Stimulated activated CD4-positive, alpha-beta T cell treated with anti-CD3 and anti-CD28 coated beads, Interleukin-1b, Interleukin-23, amount 100 ng/mL, for 1 hour (primary cell): ENCODE data around the gene PIAS1.
"Not testable (repeated sequence)": the region's sequence is repeated elsewhere in the genome, so short reads cannot be mapped to it uniquely, and the experiment has no call there.

Experiments
- DNase-seq, 2 donors: peaks; one replicate each; pipeline ENCODE4 v3.0.0-alpha.2; 2020; ENCODE audit warnings: low read depth in 2 of 2

PIAS1 gene

DNA sequence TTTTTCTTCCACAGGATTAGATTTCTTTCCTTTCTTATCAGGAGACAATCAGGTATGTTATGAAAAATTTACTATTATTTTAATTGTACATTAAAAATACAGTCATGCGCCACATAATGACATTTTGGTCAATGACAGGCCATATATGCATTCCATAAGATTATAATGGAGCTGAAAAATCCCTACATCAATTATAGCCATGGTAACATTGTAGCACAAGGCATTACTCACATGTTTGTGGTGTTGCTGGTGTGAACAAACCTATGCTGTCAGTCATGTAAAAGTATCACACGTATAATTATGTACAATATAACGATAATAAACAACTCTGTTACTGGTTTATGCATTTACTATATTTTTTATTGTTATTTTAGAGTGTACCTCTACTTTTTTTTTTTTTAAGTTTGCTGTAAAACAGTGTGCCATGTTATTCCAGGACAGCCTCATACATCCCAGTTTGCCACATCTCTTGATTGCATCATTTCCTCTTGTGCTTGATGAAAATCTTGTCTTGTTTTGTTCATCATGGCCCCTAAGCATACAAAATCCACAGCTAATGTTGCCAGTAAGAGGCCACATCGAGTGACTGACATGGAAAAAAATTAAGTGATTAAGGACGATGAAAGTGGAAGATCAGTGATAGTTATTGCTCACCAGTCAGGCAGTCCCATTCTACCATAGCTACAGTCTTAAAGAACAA lies 129.7 kb downstream of the PIAS1 start:
- no peak for DNase-seq

DNA sequence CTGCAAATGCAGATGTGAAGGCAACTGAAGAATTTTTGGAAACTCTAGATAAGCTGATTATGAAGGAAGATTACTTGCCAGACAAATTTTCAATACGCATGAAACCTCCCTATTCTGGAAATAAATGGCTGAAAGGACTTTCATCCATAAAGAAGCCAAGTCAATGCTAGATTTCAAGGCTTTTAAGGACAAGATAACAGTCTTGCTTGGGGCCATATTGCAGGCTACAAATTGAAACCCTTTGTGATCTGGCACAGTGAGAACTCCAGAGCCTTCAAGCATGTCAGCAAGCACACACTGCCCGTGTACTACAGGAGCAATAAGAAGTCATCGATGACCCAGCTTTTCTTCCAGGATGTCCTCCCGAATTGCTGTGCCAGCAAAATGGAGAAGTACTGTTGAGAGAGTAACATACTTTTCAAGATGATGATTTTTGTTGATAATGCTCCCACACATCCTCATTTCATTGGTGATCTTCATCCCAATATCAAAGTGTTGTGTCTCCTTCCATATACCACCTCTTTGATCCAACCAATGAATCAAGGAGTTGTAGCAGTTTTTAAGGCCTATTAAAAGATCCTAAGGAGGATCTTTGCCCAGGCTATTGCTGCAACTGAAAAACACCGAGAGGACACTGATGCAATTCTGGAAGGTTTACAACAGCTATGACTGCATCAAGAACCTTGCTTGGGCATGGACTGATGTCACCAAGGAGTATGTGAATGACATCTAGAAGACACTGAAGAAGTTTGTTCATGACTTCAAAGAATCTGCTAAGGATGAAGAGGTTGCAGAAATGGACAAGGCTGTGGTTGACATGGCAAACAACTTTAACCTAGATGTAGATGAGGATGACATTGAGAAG lies 130.7 kb downstream of the PIAS1 start:
- no peak for DNase-seq

DNA sequence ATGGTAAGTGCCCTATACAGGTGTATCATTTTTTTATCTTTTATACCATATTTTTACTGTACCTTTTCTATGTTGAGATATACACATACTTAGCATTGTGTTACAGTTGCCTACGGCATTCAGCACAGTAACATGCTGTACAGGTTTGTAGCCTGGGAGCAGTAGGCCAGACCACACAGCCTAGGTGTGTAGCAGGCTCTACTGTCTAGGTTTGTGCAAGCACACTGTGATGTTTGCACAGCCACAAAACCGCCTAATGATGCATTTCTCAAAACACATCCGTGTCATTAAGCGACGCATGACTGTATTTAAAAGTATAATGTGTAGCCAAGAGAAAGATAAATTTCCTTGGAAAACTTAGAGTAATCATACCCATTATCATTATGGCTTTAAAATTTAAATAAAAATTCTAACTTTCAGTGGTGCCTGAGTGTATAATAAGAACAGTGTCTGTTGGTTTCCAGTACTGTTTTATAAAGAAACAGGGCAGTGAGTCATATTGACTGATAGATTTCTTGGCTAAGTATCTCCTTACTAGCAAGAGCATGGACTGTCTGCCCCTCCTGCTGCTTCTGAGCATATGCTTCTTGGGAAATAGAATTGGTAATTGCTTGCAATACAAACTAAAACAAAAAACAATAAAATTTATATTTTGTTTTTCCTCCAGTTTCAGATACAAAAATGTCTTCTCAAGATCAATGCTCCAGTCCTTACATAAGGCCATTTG lies 132.7 kb downstream of the PIAS1 start:
- no peak for DNase-seq

DNA sequence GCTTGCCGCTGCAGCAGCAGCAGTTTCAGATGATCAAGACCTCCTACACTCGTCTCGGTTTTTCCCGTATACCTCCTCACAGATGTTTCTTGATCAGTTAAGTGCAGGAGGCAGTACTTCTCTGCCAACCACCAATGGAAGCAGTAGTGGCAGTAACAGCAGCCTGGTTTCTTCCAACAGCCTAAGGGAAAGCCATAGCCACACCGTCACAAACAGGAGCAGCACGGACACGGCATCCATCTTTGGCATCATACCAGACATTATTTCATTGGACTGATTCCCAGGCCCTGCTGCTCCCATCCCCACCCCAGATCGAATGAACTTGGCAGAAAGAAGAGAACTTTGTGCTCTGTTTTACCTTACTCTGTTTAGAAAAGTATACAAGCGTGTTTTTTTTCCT lies 133.4 kb downstream of the PIAS1 start:
- no peak for DNase-seq

DNA sequence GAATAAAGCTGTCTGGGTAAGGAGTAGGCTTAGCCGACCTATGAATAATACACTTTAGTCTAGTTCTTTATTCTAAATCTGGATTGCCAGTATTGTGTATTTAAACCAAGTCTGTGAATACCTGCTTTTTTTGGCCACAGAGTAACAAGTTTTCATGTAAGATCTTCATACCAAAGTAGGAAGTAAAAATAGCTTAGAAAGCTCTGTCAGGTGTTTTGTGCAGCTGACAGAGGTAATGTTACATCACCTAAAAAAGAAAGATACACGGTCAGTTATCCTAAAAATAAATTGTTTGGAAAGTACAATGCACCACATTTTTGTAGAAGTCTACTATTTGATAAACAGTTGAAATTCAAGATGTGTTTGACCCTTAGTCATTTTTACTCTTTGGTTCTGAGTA lies 134.5 kb downstream of the PIAS1 start:
- DNase-seq: no peak

DNA sequence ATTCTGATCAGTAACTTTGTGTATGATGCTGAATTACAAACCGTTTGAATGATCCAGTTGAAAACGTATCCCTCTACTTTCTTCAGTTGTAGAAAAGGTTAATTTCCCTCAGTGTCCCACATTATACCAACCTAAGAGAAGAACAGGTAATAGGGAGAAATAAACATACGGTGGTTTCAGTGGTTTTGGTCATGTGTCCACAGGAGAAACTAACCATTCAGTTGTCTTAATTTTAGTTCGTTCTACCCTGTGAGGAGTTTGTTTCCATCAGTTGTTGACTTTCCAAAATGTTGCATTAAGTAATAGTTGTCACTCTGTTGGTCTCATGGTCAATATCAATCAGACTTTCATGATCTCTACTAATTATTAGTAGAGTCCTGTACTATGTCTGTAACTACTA lies 135.9 kb downstream of the PIAS1 start:
- no peak for DNase-seq

DNA sequence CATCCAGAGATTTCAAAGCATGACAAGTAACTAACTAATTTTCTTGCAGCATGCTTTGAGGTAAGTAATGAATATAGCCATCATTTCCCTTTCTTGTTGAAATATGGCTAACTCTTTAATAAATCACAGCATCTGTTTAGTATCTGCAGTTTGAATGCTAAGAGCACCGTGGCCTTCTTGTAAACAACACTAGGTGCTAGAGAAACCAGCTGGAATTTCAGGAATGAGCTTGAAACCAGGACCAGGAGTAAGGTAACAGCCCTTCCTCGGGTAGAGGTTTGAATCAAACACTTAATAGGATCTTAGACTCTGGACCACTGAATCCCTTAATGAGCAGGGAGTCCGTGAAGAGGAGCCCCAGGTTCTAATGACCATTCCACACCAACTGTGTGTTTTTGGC lies 137.4 kb downstream of the PIAS1 start:
- no peak for DNase-seq

DNA sequence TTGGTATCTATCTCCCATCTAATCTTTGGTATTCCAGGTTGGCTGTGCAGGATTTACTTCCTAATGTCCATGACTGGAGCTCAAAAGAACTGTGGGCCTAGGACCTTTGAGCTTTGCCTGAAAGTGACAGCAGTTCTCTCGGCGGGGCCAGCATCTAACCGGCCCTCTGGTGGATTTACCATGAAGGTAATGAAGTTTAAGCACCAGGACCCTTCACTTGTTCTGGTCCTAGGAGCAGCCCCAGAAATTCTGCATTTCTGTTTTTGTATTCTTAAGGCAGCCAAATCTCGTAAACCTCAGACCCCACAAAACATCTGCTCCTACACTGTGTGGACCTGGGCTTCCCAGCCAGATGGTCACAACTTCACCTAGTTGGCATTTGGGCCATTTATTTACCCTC lies 138.0 kb downstream of the PIAS1 start:
- no peak for DNase-seq

DNA sequence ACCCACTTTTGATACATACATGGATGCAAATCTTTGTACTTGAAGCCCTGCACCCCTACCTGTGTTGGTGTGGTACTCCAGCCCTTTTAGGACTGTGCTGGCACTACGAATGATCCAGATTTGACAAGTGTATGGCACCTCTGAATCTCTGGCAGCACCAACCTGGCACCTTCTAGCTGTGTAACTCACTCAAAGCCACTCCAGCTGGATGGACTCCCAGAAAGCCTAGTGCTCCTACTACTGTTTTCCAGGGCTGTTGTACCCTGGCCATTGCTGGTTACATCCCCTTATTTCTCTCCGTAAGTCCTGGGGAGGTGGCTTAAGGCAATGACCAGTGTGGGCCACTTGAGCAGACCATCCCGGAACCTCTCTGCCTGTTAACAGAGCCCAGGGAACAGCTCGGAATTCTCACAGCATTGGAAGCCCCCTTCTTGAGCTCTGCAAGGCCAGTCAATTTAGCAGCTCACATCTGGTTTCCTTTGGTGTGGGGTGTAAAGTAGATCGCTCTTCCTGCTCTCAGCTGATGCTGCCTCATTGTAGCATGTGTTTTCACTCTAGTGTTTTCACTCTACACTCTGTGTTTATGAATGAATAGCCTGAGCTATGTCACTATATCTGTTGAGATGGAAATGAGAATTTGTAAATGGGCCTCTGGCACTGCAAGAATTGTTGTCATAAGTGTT lies 138.8 kb downstream of the PIAS1 start:
- DNase-seq: no peak

DNA sequence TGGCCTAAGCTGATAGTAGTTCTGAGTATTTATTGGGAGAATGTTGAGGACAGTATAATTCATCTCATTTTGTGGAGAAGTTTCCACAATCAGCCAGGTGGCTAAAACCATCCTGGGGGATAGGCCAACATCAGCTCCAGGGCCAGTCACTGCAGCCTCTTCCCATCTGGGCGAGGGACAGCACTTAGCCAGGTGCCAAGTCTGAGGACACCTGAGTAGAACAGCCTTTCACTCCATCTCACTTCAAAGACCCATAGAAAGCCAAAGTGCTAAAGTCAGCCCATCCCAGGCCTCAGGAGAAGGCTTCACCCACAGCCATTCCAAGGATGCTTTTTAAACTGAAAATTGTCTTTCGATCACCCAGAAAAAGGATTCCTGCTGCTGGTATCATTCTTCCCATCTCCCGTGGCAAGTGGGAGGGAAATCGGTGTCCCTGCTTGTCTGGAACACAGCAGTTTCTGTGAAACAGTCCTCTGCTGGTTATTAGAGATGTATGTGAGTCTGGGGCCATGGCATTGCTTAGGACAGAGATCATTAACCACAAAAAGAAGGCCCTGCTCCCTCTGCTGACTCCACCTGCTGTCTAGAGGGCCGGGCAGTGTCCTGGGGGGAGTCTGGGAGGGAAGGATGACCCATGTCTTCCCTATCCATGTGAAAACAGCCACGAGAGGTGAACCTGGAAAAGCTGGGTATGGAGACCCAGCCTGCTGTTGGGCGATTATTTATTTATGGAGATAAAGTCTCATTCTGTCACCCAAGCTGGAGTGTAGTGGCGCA lies 141.4 kb downstream of the PIAS1 start:
- no peak for DNase-seq

DNA sequence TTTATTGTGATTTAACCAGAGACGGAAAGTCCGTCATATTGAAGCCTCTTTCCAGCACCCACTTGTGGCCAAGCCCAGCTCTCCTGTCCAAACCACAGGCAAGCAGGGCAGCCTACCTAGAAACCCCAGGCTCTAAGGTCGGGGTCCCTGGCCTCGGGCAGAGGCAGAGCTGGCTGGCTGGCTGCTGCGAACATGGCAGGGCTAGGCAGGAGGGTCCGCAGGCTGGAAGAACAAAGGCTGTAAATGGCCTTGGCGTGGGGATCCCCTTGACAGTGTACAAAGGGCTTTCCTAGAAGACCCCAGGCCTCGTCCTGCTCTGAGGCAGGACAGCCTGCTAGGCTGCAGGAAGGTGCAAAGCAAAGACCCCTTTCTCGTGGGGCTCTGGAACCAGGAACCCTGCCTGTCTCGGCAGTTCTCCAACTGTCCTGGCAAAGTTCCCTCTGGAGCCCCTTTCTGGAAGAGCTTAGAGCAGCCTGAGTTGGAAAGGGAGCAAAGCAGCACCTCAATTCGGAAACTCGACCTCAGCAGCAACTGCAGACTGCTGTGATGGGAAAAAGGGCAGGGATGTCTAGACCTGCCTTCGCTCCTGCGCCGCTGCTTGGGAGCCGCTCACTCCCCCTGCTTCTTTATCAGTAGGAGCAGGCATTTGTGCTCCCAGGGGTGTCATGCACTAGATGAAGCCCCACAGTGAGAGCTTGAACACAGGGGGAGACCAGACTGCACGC lies 142.5 kb downstream of the PIAS1 start:
- no peak for DNase-seq

DNA sequence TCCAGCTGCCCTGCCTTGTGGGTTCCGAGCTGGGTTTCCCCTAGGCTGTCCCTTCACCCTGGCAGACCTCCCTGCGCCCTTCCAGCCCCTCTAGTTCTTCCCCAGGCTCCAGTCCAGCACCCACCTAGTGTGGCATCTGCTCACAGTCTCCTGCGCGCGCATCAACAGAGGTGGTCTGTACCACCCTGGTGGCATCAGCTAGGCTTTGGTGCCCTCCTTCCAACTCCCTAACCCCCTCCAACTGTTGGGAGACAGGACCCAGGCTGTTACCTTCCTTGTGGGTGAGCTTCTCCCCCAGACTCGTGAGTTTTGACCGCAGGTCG lies 143.0 kb downstream of the PIAS1 start:
- no peak for DNase-seq

DNA sequence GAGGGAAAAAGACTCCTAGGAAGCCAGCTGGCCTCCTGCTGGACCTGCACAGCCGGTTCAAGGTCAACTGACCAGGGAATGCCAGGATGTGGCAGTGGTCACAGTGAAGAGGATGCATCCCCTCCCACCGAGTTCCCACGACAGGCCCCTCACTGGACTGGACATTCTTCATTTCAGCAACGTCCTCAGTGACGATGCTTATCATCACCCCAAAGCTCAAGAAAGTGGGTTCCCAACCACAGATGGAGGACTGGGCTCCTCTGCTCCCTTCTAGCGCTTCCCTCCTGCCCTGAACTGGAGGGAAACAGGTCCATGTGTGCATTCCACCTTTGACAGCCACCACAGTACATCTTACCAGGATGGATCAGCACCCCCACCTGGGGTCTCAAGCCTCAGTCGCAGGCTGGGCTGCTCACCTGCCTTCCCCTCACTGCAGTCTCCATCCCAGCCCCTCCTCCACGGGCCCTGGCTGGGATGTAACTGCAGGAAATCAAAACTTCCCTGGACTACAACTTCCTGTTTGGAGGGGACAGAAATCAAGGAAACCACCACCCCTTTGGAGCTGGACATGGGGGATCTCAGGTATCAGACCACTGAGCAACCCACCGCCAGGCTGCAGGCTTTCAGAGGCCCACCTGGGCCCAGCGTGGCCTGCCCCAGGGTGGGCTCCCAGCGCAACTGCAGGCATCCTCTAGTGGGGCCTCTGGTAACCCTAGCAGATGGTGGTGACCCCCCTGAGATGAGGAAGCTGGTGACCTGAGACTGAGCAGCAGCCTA lies 143.7 kb downstream of the PIAS1 start:
- DNase-seq: no peak

DNA sequence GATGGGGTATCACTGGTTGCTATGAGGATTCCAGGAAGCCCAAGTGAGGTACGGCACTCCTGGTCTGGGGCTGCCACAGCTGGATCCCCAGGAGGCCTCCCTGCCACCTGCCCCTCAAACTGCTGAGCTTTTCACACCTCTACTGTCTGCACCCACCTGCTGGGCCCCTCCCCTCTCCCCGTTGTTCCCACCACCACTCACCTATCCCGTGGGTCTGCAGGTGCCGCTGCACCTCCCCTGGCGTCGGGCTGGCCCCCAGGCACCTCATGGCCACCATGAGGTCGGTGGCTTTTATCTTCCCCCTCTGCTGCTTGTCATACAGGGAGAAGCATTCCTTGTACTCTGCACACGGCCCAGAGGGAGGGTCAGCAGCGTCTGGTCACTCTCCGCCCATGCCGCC lies 145.2 kb downstream of the PIAS1 start:
- no peak for DNase-seq

DNA sequence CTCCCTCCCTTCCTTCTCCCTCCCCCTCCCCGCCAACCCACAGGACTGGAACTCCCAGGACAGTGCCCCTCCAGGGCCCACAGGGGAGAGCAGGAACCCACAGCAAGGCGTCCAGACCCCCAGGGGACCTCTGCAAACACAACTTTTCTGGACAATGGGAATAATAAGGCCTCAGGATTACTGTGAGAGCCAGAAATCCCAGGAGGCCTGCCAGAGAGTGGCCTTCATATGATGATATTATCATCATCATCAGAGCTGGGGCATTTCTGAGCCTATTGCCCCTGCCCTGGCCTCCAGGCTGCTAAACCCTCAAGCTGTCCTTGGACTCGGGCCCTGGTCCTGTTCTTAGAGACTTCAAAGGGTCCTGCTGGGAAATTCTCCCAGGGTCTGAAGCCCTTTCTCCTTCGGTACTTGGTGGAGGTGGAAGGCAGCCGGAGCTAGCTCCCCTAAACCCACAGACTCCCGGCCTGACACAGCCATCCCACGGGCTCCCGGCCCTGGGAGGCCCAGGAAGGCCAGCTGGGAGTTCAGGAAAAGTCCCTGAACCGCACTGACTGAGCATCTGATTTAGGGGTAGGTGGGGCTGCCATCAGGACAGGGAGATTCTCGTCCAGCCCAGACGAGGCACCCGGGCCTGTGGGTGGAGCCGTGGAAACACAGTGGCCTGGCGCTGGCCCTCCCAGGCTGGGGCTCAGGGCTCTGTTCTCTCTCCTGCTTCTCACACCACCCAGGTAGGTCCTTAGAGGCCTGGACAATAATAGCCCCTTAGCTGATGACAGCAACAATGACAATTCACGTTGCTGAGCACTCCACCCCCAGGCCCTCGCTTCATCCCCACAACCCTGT lies 146.1 kb downstream of the PIAS1 start:
- DNase-seq: no peak

DNA sequence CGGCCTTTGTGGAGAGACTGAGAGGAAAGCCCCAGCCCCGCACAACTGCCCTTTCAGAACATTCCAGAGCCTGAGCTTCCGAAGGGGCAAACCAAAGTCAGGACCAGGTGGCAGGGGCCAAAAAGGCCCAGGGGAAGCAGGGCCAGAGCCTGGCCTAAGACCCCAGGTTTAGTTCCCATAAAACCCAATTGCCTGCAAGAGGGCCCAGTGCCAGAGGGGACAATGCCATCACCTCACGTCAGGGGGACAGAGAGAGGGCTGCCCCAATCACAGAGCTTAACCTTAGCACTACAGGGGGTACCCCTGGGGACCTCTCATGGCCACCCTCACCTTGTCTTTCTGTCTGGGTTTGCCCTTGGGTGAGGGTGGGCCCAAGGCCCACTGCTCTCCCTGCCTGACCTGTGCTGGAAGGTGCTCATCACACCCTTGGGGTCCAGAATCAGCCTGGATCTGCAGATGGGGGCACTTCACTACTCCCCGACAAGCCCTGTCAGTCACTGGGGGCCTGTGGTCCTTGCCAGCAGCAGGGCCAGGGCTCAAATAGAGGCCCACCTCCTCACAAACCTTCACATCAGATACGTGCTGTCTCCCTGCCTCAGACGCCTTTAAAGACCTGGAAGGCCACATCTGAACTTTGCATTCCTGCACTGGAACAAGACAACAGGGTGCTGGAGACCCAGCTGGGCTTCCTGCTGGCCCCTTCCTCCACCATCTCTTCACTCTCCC lies 147.2 kb downstream of the PIAS1 start:
- no peak for DNase-seq

DNA sequence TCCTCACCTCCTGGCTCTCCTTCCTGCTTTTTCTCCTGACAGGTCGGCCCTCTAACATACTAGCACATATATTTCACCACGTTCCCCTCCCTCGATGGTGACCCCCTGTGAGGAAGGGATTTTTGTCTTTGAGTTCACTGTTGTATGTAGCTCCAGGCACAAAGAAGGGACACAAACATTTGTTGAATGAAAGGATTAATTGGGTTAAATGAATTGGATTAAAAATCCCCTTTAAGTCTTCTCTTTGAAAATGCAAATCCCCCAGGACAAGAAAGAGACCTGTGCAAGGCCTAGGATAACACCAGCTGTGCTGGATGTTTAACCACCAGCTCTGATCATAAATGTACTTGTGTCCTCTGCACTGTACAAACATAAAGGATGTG lies 147.8 kb downstream of the PIAS1 start:
- DNase-seq: no peak

DNA sequence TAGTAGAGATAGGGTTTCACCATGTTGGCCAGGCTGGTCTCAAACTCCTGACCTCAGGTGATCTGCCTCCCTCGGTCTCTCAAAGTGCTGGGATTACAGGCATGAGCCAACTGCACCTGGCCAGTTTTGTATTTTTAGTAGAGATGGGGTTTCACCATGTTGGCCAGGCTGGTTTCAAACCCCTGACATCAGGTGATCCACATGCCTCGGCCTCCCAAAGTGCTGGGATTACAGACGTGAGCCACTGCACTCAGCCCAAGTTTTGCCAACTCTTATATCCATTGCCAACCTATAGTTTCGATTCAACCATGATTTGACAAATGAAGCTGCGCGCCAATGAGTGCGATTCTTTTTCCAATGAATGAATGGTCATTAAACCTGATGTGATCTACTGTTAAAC lies 148.9 kb downstream of the PIAS1 start:
- DNase-seq: not testable (repeated sequence)
